Esophagus squamous epithelium (tissue), 5 donors: Measurements from ENCODE around the gene RABGAP1L. TPM values are rescaled to one million over a fixed set of nuclear protein-coding genes. Genes with fewer than 3 reads are reported as not detected.

Experiments
- DNase-seq: peaks from one replicate; lab custom pipeline; 2025; lab: John Stamatoyannopoulos, UW
- H3K27ac ChIP-seq, 4 donors: fragments of 200-600 bp; sonication (generic); one replicate each; pipeline ENCODE4 v1.5.1; 2016 to 2019; ENCODE audit warnings: mild to moderate bottlenecking in 1 of 4
- H3K27me3 ChIP-seq, 4 donors: fragments of 200-600 bp; sonication (generic); 1 replicate in 3 of 4; 2 replicates in 1 of 4; pipeline versions ENCODE4 v1.5.1 to v1.6.0; 2017 to 2021; ENCODE audit warnings: antibody characterized with exemption in 1 of 4
- H3K36me3 ChIP-seq, 3 donors: fragments of 200-600 bp; sonication (generic); one replicate each; pipeline ENCODE4 v1.5.1; 2016 to 2019
- H3K4me1 ChIP-seq, 3 donors: fragments of 200-600 bp; sonication (generic); one replicate each; pipeline ENCODE4 v1.5.1; 2017 to 2019
- H3K4me3 ChIP-seq, 4 donors: fragments of 200-600 bp; sonication (generic); 1 replicate in 3 of 4; 2 replicates in 1 of 4; pipeline ENCODE4 v1.5.1; 2016 to 2019; ENCODE audit warnings: mild to moderate bottlenecking in 2 of 4, moderate library complexity in 1 of 4
- H3K9me3 ChIP-seq, 3 donors: fragments of 200-600 bp; sonication (generic); one replicate each; pipeline ENCODE4 v1.5.1; 2016 to 2019
- CTCF ChIP-seq, 6 experiments: fragments of 450-650 bp in 4 of 6; fragments of 200-600 bp in 2 of 6; sonication (generic) in 2 of 6; IDR thresholded peaks; one replicate each; pipeline ENCODE4 v1.5.1; 2016 to 2019; ENCODE audit warnings: antibody characterized with exemption in 6 of 6, mild to moderate bottlenecking in 4 of 6, moderate library complexity in 4 of 6
- POLR2A ChIP-seq, 4 donors: fragments of 450-650 bp; IDR thresholded peaks; one replicate each; pipeline ENCODE4 v1.6.1; 2017; ENCODE audit warnings: antibody characterized with exemption in 4 of 4, mild to moderate bottlenecking in 4 of 4, moderate library complexity in 3 of 4
- whole genome bisulfite sequencing, 2 donors: methylation state at CpG; one replicate each; pipeline ENCODE4 v1.1.5; 2018; 5-methylcytosine and 5-hydroxymethylcytosine counted together
- intact Hi-C: fragments of 100-400 bp; cut with DNase I; formaldehyde crosslinking; loops from one replicate; pipeline ENCODE4 v1.15.0; 2022
- total RNA-seq, 4 donors: library from RNA; depleted of rRNA; stranded (reverse); fragments of >200 nt; gene quantifications; one replicate each; pipeline ENCODE4 v1.1.0, GENCODE V29; 2016
- donor health status: DM: yes; HTN: yes; CAD: no.

Gene RABGAP1L
- total RNA-seq, 4 donors from 2014 or later, result 35.7 to 45.6 (median 41.0) TPM

GRCh38 chr1:174700314-174700713, 541.0 kb downstream of the RABGAP1L start:
- Histone ChIP-seq H3K27me3 (no peaks in the 10 kb centered on the region), H3K4me3 (no peak overlapping the region), H3K4me1 (no peaks in the 10 kb centered on the region), H3K36me3 (no peaks in the 10 kb centered on the region), H3K27ac (no peak overlapping the region), H3K9me3 (no peaks in the 10 kb centered on the region)
- DNase-seq, result no peak
- intact Hi-C loops, result no loop called here
- WGBS, 2 donors, result 81 to 85% methylated on average over 3 of the region's 3 CpGs
- no peak for TF ChIP-seq CTCF (IDR thresholded peaks at IDR 0.05)
- no peak for TF ChIP-seq POLR2A (IDR thresholded peaks at IDR 0.05)

GRCh38 chr1:174700775-174701174, 541.5 kb downstream of the RABGAP1L start:
- Histone ChIP-seq H3K27ac (no peak overlapping the region), H3K27me3 (no peaks in the 10 kb centered on the region), H3K36me3 (no peaks in the 10 kb centered on the region), H3K4me3 (no peak overlapping the region), H3K4me1 (no peaks in the 10 kb centered on the region), H3K9me3 (no peaks in the 10 kb centered on the region)
- intact Hi-C loops, result no loop called here
- 84 to 86% methylated on average over 3 of the region's 3 CpGs for WGBS, 2 donors
- DNase-seq, result no peak
- TF ChIP-seq POLR2A (IDR thresholded peaks at IDR 0.05) (no peak), CTCF (IDR thresholded peaks at IDR 0.05) (no peak)

- intact Hi-C loops, result no loop called here
- no peaks in the 10 kb centered on the region for H3K4me1 ChIP-seq
- H3K36me3 ChIP-seq, result no peaks in the 10 kb centered on the region
- no peak for DNase-seq
- 100% methylated on average over 2 of the region's 2 CpGs for WGBS, 2 donors
- H3K9me3 ChIP-seq, result no peaks in the 10 kb centered on the region
- H3K27me3 ChIP-seq, result no peaks in the 10 kb centered on the region
- TF ChIP-seq CTCF (IDR thresholded peaks at IDR 0.05) (no peak), POLR2A (IDR thresholded peaks at IDR 0.05) (no peak)
- H3K27ac ChIP-seq, result no peak overlapping the region
- H3K4me3 ChIP-seq, result no peak overlapping the region
Measured at GRCh38 chr1:174701565-174701964, 542.2 kb downstream of the RABGAP1L start.

GRCh38 chr1:174702011-174702410, 542.7 kb downstream of the RABGAP1L start:
- Histone ChIP-seq H3K4me1 (no peaks in the 10 kb centered on the region), H3K4me3 (no peak overlapping the region), H3K27me3 (no peaks in the 10 kb centered on the region), H3K36me3 (no peaks in the 10 kb centered on the region), H3K9me3 (no peaks in the 10 kb centered on the region), H3K27ac (no peak overlapping the region)
- TF ChIP-seq POLR2A (IDR thresholded peaks at IDR 0.05) (no peak), CTCF (IDR thresholded peaks at IDR 0.05) (no peak)
- WGBS, 2 donors, result 93 to 94% methylated on average over 2 of the region's 2 CpGs
- no peak for DNase-seq
- intact Hi-C loops, result no loop called here

GRCh38 chr1:174703309-174703708, 544.0 kb downstream of the RABGAP1L start:
- intact Hi-C loops, result no loop called here
- TF ChIP-seq POLR2A (IDR thresholded peaks at IDR 0.05) (no peak), CTCF (IDR thresholded peaks at IDR 0.05) (no peak)
- H3K9me3 ChIP-seq, result no peaks in the 10 kb centered on the region
- H3K4me3 ChIP-seq, result no peak overlapping the region
- H3K4me1 ChIP-seq, result no peaks in the 10 kb centered on the region
- H3K36me3 ChIP-seq, result peaks cover 0 to 2% (median 0%) of the 10 kb centered on the region in 3 donors
- DNase-seq, result no peak
- H3K27ac ChIP-seq, result no peak overlapping the region
- H3K27me3 ChIP-seq, result no peaks in the 10 kb centered on the region
- 90 to 98% methylated on average over 3 of the region's 3 CpGs for WGBS, 2 donors
